AG09309 (cell line): ENCODE measurements around the gene NPPC.
"Not testable (repeated sequence)": the region's sequence is repeated elsewhere in the genome, so short reads cannot be mapped to it uniquely, and the experiment has no call there.

Source experiments
- DNase-seq: peaks from one replicate; pipeline ENCODE4 v3.0.0-alpha.2; 2010; ENCODE audit warnings: low read depth
- H3K4me3 ChIP-seq: 2 replicates; pipeline ENCODE4 v1.5.1; 2011; ENCODE audit warnings: mild to moderate bottlenecking, low read depth, low read length, moderate library complexity; ENCODE audit not compliant: control insufficient read depth
- CTCF ChIP-seq: IDR thresholded peaks from 2 replicates; pipeline ENCODE4 v1.5.1; 2011; ENCODE audit warnings: mild to moderate bottlenecking, low read depth, low read length, inconsistent platforms; ENCODE audit not compliant: insufficient read depth, control insufficient read depth; ENCODE audit errors: missing control alignments

Gene NPPC

GRCh38 chr2:231890896-231891513 is 35.2 kb downstream of the NPPC start:
- TF ChIP-seq CTCF = no peak
- no peak overlapping the region for H3K4me3 ChIP-seq
- DNase-seq = no peak

GRCh38 chr2:231887756-231888155 is 38.4 kb downstream of the NPPC start:
- H3K4me3 ChIP-seq = no peak overlapping the region
- DNase-seq = no peak
- TF ChIP-seq CTCF = no peak

- no peak for DNase-seq
- TF ChIP-seq CTCF = no peak
- H3K4me3 ChIP-seq = no peak overlapping the region
Observed at GRCh38 chr2:231886071-231886681, 40.0 kb downstream of the NPPC start.

GRCh38 chr2:231884438-231885140 is 41.6 kb downstream of the NPPC start:
- no peak for DNase-seq
- H3K4me3 ChIP-seq = no peak overlapping the region
- no peak for TF ChIP-seq CTCF

- no peak for TF ChIP-seq CTCF
- H3K4me3 ChIP-seq = no peak overlapping the region
- DNase-seq = no peak
Observed at GRCh38 chr2:231883468-231883881, 42.7 kb downstream of the NPPC start.

GRCh38 chr2:231882646-231883045 is 43.5 kb downstream of the NPPC start:
- no peak for DNase-seq
- H3K4me3 ChIP-seq = no peak overlapping the region
- TF ChIP-seq CTCF = no peak

GRCh38 chr2:231880371-231880770 is 45.8 kb downstream of the NPPC start:
- H3K4me3 ChIP-seq, DNase-seq: not testable (repeated sequence)
